Caco-2 (cell line): ENCODE results near the gene AP3S2. TPM values are rescaled to one million over a fixed set of nuclear protein-coding genes. Genes with fewer than 3 reads are reported as not detected.
"Not testable (repeated sequence)": the region's sequence is repeated elsewhere in the genome, so short reads cannot be mapped to it uniquely, and the experiment has no call there.

ENCODE experiments used
- BruUV-seq: library from RNA; stranded (reverse); fragments of 400-500 nt; replicated peaks from 2 replicates; lab custom pipeline; 2021; lab: Mats Ljungman, UMichigan
- CTCF ChIA-PET: fragments of 300-600 bp; sonication (Branson Sonifier 250); formaldehyde crosslinking; loops from one replicate; lab custom pipeline; 2022; ENCODE audit warnings: antibody characterized with exemption; lab: Charles Lee
- POLR2A ChIA-PET: fragments of 300-600 bp; sonication (Branson Sonifier 250); formaldehyde crosslinking; loops from one replicate; lab custom pipeline; 2022; ENCODE audit warnings: antibody characterized with exemption; lab: Charles Lee
- DNase-seq, 2 experiments: peaks; one replicate each; pipeline versions ENCODE4 v3.0.0 to v3.0.0-alpha.2; 2020 to 2022
- H3K27me3 ChIP-seq: replicated peaks from 2 replicates; pipeline ENCODE4 v1.6.0; 2011; ENCODE audit warnings: low read length; ENCODE audit not compliant: control insufficient read depth, insufficient read depth
- H3K36me3 ChIP-seq: 2 replicates; pipeline ENCODE4 v1.5.1; 2011; ENCODE audit warnings: low read length; ENCODE audit not compliant: control insufficient read depth, insufficient read depth
- H3K4me1 ChIP-seq: fragments of 250-450 bp; sonication (Bioruptor Pico); 2 replicates; pipeline ENCODE4 v1.5.1; 2020; ENCODE audit warnings: mild to moderate bottlenecking
- H3K4me3 ChIP-seq: 2 replicates; pipeline ENCODE4 v1.5.1; 2011; ENCODE audit warnings: low read depth, mild to moderate bottlenecking, control low read depth, low read length
- H3K9me3 ChIP-seq: fragments of 250-450 bp; sonication (Bioruptor Pico); 2 replicates; pipeline ENCODE4 v1.5.1; 2020; ENCODE audit warnings: mild to moderate bottlenecking, moderate library complexity
- H3K27ac Mint-ChIP-seq: one replicate; pipeline ENCODE4 v1.8.0; 2022; ENCODE audit warnings: mixed read lengths; ENCODE audit not compliant: unreplicated experiment
- H3K27me3 Mint-ChIP-seq: one replicate; pipeline ENCODE4 v1.8.0; 2022; ENCODE audit warnings: mixed read lengths; ENCODE audit not compliant: insufficient read depth, unreplicated experiment
- H3K36me3 Mint-ChIP-seq: one replicate; pipeline ENCODE4 v1.8.0; 2022; ENCODE audit warnings: mild to moderate bottlenecking, mixed read lengths; ENCODE audit not compliant: insufficient read depth, unreplicated experiment
- H3K4me1 Mint-ChIP-seq: one replicate; pipeline ENCODE4 v1.8.0; 2022; ENCODE audit warnings: low read depth, mixed read lengths; ENCODE audit not compliant: unreplicated experiment
- H3K4me3 Mint-ChIP-seq: one replicate; pipeline ENCODE4 v1.8.0; 2022; ENCODE audit warnings: mild to moderate bottlenecking, moderate library complexity, mixed read lengths; ENCODE audit not compliant: unreplicated experiment
- H3K9me3 Mint-ChIP-seq: one replicate; pipeline ENCODE4 v1.8.0; 2022; ENCODE audit warnings: mixed read lengths; ENCODE audit not compliant: unreplicated experiment
- intact Hi-C: fragments of 100-400 bp; cut with micrococcal nuclease; formaldehyde crosslinking; loops from one replicate; pipeline ENCODE4 v1.10.0; 2022; ENCODE audit not compliant: unreplicated experiment
- total RNA-seq: library from RNA; stranded (reverse); gene quantifications from 2 replicates; pipeline ENCODE4 v1.2.3, GENCODE V29; 2022
- TF ChIP-seq, protein P1 (sequence below), 2 experiments: fragments of 200-600 bp in 1 of 2; IDR thresholded peaks; 1 replicate in 1 of 2; 2 replicates in 1 of 2; pipeline versions ENCODE4 v1.5.1 to v1.8.0; 2011 to 2022; ENCODE audit warnings: antibody characterized with exemption in 1 of 2, control low read depth in 1 of 2, inconsistent platforms in 1 of 2, low read depth in 1 of 2, low read length in 1 of 2, mild to moderate bottlenecking in 1 of 2, moderate library complexity in 1 of 2; ENCODE audit not compliant: insufficient read depth in 1 of 2, severe bottlenecking in 1 of 2, unreplicated experiment in 1 of 2

Gene AP3S2
- total RNA-seq, 1 experiment from 2014 or later, result 28.1 TPM

DNA sequence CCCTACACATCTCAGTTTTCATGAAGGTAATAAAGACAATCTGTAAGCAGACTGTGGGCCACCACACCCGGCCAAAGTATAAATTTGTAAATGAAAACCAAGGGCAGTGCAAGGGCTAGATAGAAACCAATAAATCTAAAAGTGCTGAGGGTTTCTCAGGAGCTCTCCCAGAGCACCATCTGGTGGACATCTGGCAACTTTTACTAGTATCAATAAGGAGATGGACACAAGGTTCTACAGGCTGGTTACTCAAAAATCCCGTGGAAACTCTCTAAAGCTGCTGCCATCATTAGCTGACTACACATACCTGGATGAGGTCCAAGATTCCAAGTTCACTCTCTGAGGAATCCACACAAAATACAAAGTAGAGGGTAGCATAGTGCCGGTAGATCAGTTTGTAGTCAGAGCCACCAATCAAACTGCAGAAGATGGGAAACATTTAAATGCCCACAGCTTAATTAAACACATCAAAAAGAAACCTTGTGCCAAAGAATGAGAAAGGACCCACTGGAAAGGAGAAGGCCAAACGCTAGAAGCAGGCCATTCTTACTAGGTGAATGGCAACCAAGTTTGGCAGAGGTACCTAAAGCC lies 5.5 kb downstream of the AP3S2 start:
- TF ChIP-seq, protein P1, sequence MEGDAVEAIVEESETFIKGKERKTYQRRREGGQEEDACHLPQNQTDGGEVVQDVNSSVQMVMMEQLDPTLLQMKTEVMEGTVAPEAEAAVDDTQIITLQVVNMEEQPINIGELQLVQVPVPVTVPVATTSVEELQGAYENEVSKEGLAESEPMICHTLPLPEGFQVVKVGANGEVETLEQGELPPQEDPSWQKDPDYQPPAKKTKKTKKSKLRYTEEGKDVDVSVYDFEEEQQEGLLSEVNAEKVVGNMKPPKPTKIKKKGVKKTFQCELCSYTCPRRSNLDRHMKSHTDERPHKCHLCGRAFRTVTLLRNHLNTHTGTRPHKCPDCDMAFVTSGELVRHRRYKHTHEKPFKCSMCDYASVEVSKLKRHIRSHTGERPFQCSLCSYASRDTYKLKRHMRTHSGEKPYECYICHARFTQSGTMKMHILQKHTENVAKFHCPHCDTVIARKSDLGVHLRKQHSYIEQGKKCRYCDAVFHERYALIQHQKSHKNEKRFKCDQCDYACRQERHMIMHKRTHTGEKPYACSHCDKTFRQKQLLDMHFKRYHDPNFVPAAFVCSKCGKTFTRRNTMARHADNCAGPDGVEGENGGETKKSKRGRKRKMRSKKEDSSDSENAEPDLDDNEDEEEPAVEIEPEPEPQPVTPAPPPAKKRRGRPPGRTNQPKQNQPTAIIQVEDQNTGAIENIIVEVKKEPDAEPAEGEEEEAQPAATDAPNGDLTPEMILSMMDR (IDR thresholded peaks at IDR 0.05; ENCODE audit: insufficient read depth in 1 of 2, low read depth in 1 of 2, low read length in 1 of 2, severe bottlenecking in 1 of 2, unreplicated experiment in 1 of 2), result peak; percentile 48 to 63
- H3K4me1 ChIP-seq, result no peaks in the 10 kb centered on the region
- Mint-ChIP-seq H3K36me3 (peaks cover 29% of the 10 kb centered on the region), H3K4me3 (no peak overlapping the region), H3K27me3 (no peaks in the 10 kb centered on the region), H3K9me3 (no peaks in the 10 kb centered on the region), H3K4me1 (no peaks in the 10 kb centered on the region), H3K27ac (no peak overlapping the region)
- CTCF ChIA-PET, result interaction anchor here (0.6 to 2.4 kb wide), 9 partner anchors 10 to 222 kb away, joined by 3 to 25 read pairs (median 4); partner anchors contain the start of gene MESP1
- peaks cover 2% of the 10 kb centered on the region for H3K36me3 ChIP-seq
- H3K27me3 ChIP-seq, result no peaks in the 10 kb centered on the region
- no peak overlapping the region for H3K4me3 ChIP-seq
- peak in 1 of 2 experiments; percentile 39 for DNase-seq
- no TSS peak for BruUV-seq
- no peaks in the 10 kb centered on the region for H3K9me3 ChIP-seq
- intact Hi-C loops, result loop anchor here (1.0 kb wide), 2 partner anchors 128 to 148 kb away; no protein-coding TSS in a partner anchor
- POLR2A ChIA-PET, result interaction anchor here (0.6 kb wide), 1 partner anchor 126 kb away, joined by 3 read pairs; no protein-coding TSS in a partner anchor

DNA sequence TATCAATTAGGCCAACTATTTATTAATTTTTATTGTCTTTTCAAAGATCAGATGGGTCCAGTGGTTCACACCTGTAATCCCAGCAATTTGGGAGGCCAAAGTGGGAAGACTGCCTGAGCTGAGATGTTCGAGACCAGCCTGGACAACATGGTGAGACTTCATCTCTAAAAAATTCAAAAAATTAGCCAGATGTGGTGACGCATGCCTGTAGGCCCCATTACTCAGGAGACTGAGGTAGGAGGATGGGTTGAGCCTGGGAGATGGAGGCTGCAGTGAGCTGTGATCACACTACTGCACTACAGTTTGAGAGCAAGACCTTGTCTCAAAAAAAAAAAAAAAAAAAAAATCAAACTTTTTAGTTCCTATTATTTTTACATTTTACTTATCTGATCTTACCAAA lies 8.2 kb downstream of the AP3S2 start:
- Histone ChIP-seq H3K4me3 (no peak overlapping the region), H3K36me3 (peaks cover 2% of the 10 kb centered on the region), H3K4me1 (no peaks in the 10 kb centered on the region), H3K9me3 (no peaks in the 10 kb centered on the region), H3K27me3 (no peaks in the 10 kb centered on the region)
- intact Hi-C loops, result no loop called here
- no peak for DNase-seq
- ChIA-PET POLR2A (no interaction called here), CTCF (interaction anchor here (0.6 kb wide), 1 partner anchor 91 kb away, joined by 3 read pairs; no protein-coding TSS in a partner anchor)
- H3K4me1 Mint-ChIP-seq, result no peaks in the 10 kb centered on the region
- peaks cover 28% of the 10 kb centered on the region for H3K36me3 Mint-ChIP-seq
- TF ChIP-seq, protein P1 (IDR thresholded peaks at IDR 0.05; ENCODE audit: insufficient read depth in 1 of 2, low read depth in 1 of 2, low read length in 1 of 2, severe bottlenecking in 1 of 2, unreplicated experiment in 1 of 2), result no peak
- H3K27ac Mint-ChIP-seq, result no peak overlapping the region
- H3K4me3 Mint-ChIP-seq, result no peak overlapping the region
- no TSS peak for BruUV-seq
- H3K27me3 Mint-ChIP-seq, result no peaks in the 10 kb centered on the region
- no peaks in the 10 kb centered on the region for H3K9me3 Mint-ChIP-seq

DNA sequence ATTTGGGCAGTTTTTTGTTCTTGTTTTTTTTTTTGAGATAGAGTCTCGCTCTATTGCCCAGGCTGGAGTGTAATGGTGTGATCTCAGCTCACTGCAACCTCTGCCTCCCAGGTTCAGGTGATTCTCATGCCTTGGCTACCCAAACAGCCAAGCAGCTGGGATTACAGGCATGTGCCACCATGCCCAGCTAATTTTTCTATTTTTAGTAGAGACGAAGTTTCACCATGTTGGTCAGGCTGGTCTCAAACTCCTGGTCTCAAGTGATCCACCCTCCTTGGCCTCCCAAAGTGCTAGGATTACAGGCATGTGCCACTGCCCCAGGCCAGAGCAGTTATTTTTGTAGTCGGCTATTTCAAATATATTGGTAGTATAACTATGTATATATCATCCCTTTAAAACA lies 8.6 kb downstream of the AP3S2 start:
- H3K4me1 ChIP-seq, H3K27ac Mint-ChIP-seq, intact Hi-C loops, H3K4me1 Mint-ChIP-seq, H3K4me3 ChIP-seq, CTCF ChIA-PET, H3K27me3 Mint-ChIP-seq, POLR2A ChIA-PET, H3K27me3 ChIP-seq, BruUV-seq, H3K4me3 Mint-ChIP-seq, DNase-seq, H3K9me3 ChIP-seq, H3K9me3 Mint-ChIP-seq, H3K36me3 ChIP-seq: not testable (repeated sequence)
- H3K36me3 Mint-ChIP-seq, result peaks cover 28% of the 10 kb centered on the region
